ENCODE results near the gene PALM2AKAP2.

The PALM2AKAP2 gene

GRCh38 chr9:109779711-109780452, at the start of gene PALM2AKAP2:
PALM2AKAP2 (plus strand) TSS chr9:109780198; CDS start chr9:109780489, 291 bp downstream.
- DNase-seq (ENCODE audit: low read depth in 2 of 2): no peak

- no peak for DNase-seq (ENCODE audit: low read depth in 2 of 2)
Measured at GRCh38 chr9:109730228-109730627, 49.8 kb upstream of the PALM2AKAP2 start.

GRCh38 chr9:109733690-109734089, 46.3 kb upstream of the PALM2AKAP2 start:
- DNase-seq (ENCODE audit: low read depth in 2 of 2): no peak

- no peak for DNase-seq (ENCODE audit: low read depth in 2 of 2)
Measured at GRCh38 chr9:109734814-109735213, 45.2 kb upstream of the PALM2AKAP2 start.

- no peak for DNase-seq (ENCODE audit: low read depth in 2 of 2)
Measured at GRCh38 chr9:109735801-109736200, 44.2 kb upstream of the PALM2AKAP2 start.

- DNase-seq (ENCODE audit: low read depth in 2 of 2): no peak
Measured at GRCh38 chr9:109737295-109737694, 42.7 kb upstream of the PALM2AKAP2 start.

- DNase-seq (ENCODE audit: low read depth in 2 of 2): no peak
Measured at GRCh38 chr9:109739760-109740159, 40.2 kb upstream of the PALM2AKAP2 start.

GRCh38 chr9:109742776-109743348, 37.1 kb upstream of the PALM2AKAP2 start:
- DNase-seq (ENCODE audit: low read depth in 2 of 2): no peak

- no peak for DNase-seq (ENCODE audit: low read depth in 2 of 2)
Measured at GRCh38 chr9:109743696-109744095, 36.3 kb upstream of the PALM2AKAP2 start.

- DNase-seq (ENCODE audit: low read depth in 2 of 2): no peak
Measured at GRCh38 chr9:109745335-109746283, 34.4 kb upstream of the PALM2AKAP2 start.

GRCh38 chr9:109751253-109751652, 28.7 kb upstream of the PALM2AKAP2 start:
- DNase-seq (ENCODE audit: low read depth in 2 of 2): no peak

- DNase-seq (ENCODE audit: low read depth in 2 of 2): no peak
Measured at GRCh38 chr9:109753308-109753707, 26.7 kb upstream of the PALM2AKAP2 start.

GRCh38 chr9:109755040-109755439, 25.0 kb upstream of the PALM2AKAP2 start:
- DNase-seq (ENCODE audit: low read depth in 2 of 2): no peak

- no peak for DNase-seq (ENCODE audit: low read depth in 2 of 2)
Measured at GRCh38 chr9:109759589-109759988, 20.4 kb upstream of the PALM2AKAP2 start.

- DNase-seq (ENCODE audit: low read depth in 2 of 2): no peak
Measured at GRCh38 chr9:109765278-109765677, 14.7 kb upstream of the PALM2AKAP2 start.

GRCh38 chr9:109765830-109766229, 14.2 kb upstream of the PALM2AKAP2 start:
- no peak for DNase-seq (ENCODE audit: low read depth in 2 of 2)

- DNase-seq (ENCODE audit: low read depth in 2 of 2): no peak
Measured at GRCh38 chr9:109766351-109766750, 13.6 kb upstream of the PALM2AKAP2 start.

- DNase-seq (ENCODE audit: low read depth in 2 of 2): no peak
Measured at GRCh38 chr9:109767404-109767803, 12.6 kb upstream of the PALM2AKAP2 start.

GRCh38 chr9:109767814-109768213, 12.2 kb upstream of the PALM2AKAP2 start:
- DNase-seq (ENCODE audit: low read depth in 2 of 2): no peak

- DNase-seq (ENCODE audit: low read depth in 2 of 2): no peak
Measured at GRCh38 chr9:109769250-109769649, 10.7 kb upstream of the PALM2AKAP2 start.

- no peak for DNase-seq (ENCODE audit: low read depth in 2 of 2)
Measured at GRCh38 chr9:109770101-109770500, 9.9 kb upstream of the PALM2AKAP2 start.

GRCh38 chr9:109771087-109771486, 8.9 kb upstream of the PALM2AKAP2 start:
- DNase-seq (ENCODE audit: low read depth in 2 of 2): no peak

Data from stimulated activated CD8-positive, alpha-beta memory T cell treated with anti-CD3 and anti-CD28 coated beads, Interleukin-7, amount 100 ng/mL, for 1 hour (primary cell).